Muscle layer of colon (tissue), 2 donors: ENCODE measurements around the gene CNKSR2.
"Not testable (repeated sequence)": the region's sequence is repeated elsewhere in the genome, so short reads cannot be mapped to it uniquely, and the experiment has no call there.

ENCODE experiments used
- H3K27ac ChIP-seq: one replicate; pipeline ENCODE4 v1.7.0; 2013; ENCODE audit warnings: low read depth, mild to moderate bottlenecking, low read length, moderate library complexity
- H3K27me3 ChIP-seq, 2 donors: one replicate each; pipeline ENCODE4 v1.7.0; 2013; ENCODE audit warnings: low read length in 2 of 2, mild to moderate bottlenecking in 2 of 2; ENCODE audit not compliant: insufficient read depth in 2 of 2, control insufficient read depth in 1 of 2
- H3K36me3 ChIP-seq: one replicate; pipeline ENCODE4 v1.7.0; 2013; ENCODE audit warnings: mild to moderate bottlenecking, low read length; ENCODE audit not compliant: insufficient read depth
- H3K4me1 ChIP-seq: one replicate; pipeline ENCODE4 v1.7.0; 2013; ENCODE audit warnings: mild to moderate bottlenecking, low read length; ENCODE audit not compliant: insufficient read depth
- H3K4me3 ChIP-seq, 2 donors: one replicate each; pipeline ENCODE4 v1.7.0; 2013; ENCODE audit warnings: low read length in 2 of 2, low read depth in 1 of 2, mild to moderate bottlenecking in 1 of 2, moderate library complexity in 1 of 2
- H3K9ac ChIP-seq: one replicate; pipeline ENCODE4 v1.7.0; 2013; ENCODE audit warnings: low read length
- H3K9me3 ChIP-seq: one replicate; pipeline ENCODE4 v1.7.0; 2013; ENCODE audit warnings: mild to moderate bottlenecking, low read length
- donor health status: abdominal sarcoma.
- donor health status: Adenocarcinoma of cecum.

Gene CNKSR2

DNA sequence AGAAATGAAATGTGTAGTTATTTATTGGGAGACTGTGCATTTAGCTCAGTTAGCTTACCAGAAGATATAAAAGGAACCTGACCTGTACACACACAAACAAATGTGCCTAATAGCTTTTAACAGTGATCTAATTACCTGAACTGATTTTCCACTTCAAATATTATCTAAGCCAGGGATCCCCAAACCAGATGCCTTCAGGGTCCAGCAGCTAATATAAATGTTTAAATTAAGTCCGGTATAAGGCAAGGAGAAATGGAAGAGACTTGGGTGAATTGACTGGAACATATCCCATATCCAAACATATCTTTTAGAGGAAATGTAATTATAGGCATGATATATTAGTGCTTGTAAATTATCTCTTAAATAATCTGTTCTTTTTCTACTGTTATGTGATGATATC, 66.7 kb downstream of the CNKSR2 start:
- Histone ChIP-seq H3K9me3 (no peaks in the 10 kb centered on the region), H3K4me3 (no peak overlapping the region), H3K4me1 (no peaks in the 10 kb centered on the region), H3K27ac (no peak overlapping the region), H3K27me3 (no peaks in the 10 kb centered on the region), H3K36me3 (no peaks in the 10 kb centered on the region), H3K9ac (no peak overlapping the region)

DNA sequence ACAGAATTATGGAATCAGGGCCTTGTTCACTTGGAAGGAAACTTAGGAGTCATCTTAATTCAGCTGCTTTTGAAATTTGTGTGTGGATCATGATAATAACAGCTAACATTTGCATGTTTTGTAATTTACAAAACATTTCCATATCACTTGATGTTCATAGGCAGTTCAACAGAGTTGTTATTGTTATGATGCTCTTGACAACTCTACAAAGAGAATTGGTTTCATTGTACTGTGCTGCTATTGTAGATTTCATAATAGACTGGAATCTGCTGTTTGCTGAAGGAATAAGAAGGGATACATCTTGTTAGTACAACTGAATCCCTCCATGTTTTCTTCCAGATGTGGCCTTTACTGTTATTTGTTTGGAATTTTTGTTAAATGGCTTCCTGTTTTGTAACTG, 83.5 kb downstream of the CNKSR2 start:
- Histone ChIP-seq H3K4me3 (no peak overlapping the region), H3K4me1 (no peaks in the 10 kb centered on the region)

DNA sequence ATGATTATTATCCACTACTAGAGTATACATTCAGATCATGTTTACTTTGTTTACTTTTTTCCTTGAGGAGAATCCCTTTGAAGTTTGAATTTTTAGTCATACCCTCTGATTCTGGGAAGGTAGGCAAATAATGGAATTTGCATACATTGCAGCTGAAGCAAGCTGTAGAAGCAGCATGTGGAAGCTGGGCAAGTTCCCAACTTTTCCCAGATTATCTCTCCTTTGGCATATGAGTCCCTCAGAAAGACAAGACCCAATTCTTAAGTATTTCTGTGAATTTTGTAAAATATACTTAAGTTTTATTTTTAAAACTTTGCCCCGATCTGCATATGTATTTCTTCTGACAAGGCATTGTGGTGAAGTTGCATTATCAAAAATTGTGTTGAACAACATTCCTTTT, 94.9 kb downstream of the CNKSR2 start:
- H3K27me3 ChIP-seq: no peaks in the 10 kb centered on the region
- H3K4me3 ChIP-seq: no peak overlapping the region
- H3K36me3 ChIP-seq: no peaks in the 10 kb centered on the region
- H3K27ac ChIP-seq: no peak overlapping the region
- no peak overlapping the region for H3K9ac ChIP-seq
- no peaks in the 10 kb centered on the region for H3K4me1 ChIP-seq
- no peaks in the 10 kb centered on the region for H3K9me3 ChIP-seq

More for the DNA sequence above, 83.5 kb downstream of the CNKSR2 start:
- no peak overlapping the region for H3K27ac ChIP-seq
- no peaks in the 10 kb centered on the region for H3K9me3 ChIP-seq
- H3K36me3 ChIP-seq: no peaks in the 10 kb centered on the region
- H3K9ac ChIP-seq: no peak overlapping the region
- no peaks in the 10 kb centered on the region for H3K27me3 ChIP-seq

DNA sequence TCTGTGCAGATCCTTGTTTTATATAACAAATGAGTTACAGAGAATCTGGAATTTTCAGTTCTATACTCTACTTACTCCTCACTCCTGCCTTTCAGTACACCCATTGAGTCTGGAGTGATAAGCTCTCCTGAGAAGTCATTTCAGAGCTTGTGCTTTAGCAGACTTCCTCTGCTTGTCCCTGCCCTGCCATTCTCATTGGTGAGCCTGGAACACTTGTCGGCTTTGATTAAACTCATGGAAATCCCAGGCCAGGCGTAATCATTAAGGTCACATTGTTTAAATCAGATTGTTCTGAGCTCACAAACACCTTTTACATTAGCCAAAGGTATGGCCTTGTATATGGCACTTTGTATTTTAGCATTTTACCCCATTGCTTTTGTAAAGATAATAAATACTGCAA, 102.7 kb downstream of the CNKSR2 start:
- Histone ChIP-seq H3K9ac (no peak overlapping the region), H3K4me1 (no peaks in the 10 kb centered on the region), H3K36me3 (no peaks in the 10 kb centered on the region), H3K27ac (no peak overlapping the region), H3K27me3 (no peaks in the 10 kb centered on the region), H3K4me3 (no peak overlapping the region), H3K9me3 (no peaks in the 10 kb centered on the region)

DNA sequence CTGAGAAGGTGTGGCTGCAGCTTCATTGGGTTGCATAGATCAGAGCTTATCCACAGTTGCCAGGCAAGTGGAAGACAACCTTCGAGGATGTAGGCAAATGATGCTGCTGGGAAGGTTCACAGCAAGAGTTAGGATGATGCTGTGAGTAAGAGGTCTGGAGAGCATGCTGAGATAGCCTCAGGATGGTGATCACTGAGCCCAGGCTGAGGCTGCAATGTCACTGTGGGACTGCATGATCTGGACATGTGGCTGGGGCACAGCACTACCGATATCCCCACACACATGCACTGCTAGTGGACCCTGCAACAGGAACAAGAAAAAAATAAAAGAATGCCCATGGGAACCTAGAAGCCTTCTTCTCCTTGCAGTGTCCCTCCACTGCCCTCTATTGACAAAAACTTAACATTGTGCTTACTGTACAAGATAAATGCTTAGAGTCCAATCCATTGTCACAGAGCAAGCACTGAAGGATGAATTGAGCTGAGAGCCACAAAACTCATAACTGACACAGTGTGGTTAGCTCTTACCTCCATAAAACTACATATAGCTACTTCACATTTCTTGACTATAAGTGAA, 105.6 kb downstream of the CNKSR2 start:
- no peaks in the 10 kb centered on the region for H3K36me3 ChIP-seq
- no peaks in the 10 kb centered on the region for H3K4me1 ChIP-seq
- H3K27ac ChIP-seq: no peak overlapping the region
- no peak overlapping the region for H3K9ac ChIP-seq
- no peaks in the 10 kb centered on the region for H3K9me3 ChIP-seq
- H3K4me3 ChIP-seq: no peak overlapping the region
- no peaks in the 10 kb centered on the region for H3K27me3 ChIP-seq

DNA sequence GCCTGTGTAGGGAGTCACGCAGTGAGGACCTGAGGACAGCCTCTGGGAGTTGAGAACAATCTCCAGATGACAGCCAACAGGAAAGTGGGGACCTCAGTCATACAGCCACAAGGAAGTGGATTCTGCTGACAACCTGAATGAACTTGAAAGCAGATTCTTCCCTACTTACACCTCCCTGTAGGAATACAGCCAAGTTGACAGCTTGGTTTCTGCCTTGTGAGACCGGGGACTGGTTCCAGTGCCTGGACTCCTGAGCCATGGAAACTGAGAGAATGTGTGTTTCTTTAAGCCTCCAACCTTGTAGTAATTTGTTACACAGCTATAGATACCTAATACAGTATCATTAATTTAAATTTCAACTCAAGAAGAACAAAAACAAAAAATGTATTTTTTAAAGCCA, 107.5 kb downstream of the CNKSR2 start:
- no peaks in the 10 kb centered on the region for H3K4me1 ChIP-seq
- H3K27me3 ChIP-seq: no peaks in the 10 kb centered on the region
- no peak overlapping the region for H3K9ac ChIP-seq
- H3K9me3 ChIP-seq: no peaks in the 10 kb centered on the region
- H3K36me3 ChIP-seq: no peaks in the 10 kb centered on the region
- no peak overlapping the region for H3K4me3 ChIP-seq
- no peak overlapping the region for H3K27ac ChIP-seq

DNA sequence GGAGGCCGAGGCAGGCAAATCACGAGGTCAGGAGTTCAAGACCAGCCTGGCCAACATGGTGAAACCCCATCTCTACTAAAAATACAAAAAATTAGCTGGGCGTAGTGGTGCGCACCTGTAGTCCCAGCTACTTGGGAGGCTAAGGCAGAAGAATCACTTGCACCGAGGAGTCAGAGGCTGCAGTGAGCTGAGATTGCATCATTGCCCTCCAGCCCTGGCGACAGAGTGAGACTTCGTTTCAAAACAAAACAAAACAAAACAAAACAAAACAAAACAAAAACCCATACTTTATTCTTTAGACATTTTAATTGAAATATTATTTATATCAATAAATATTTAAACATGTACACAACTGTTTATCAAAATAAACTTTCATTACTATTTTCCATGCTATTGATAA, 109.8 kb downstream of the CNKSR2 start:
- not testable (repeated sequence) for H3K36me3 ChIP-seq, H3K27ac ChIP-seq, H3K4me3 ChIP-seq, H3K9ac ChIP-seq, H3K27me3 ChIP-seq, H3K4me1 ChIP-seq, H3K9me3 ChIP-seq

DNA sequence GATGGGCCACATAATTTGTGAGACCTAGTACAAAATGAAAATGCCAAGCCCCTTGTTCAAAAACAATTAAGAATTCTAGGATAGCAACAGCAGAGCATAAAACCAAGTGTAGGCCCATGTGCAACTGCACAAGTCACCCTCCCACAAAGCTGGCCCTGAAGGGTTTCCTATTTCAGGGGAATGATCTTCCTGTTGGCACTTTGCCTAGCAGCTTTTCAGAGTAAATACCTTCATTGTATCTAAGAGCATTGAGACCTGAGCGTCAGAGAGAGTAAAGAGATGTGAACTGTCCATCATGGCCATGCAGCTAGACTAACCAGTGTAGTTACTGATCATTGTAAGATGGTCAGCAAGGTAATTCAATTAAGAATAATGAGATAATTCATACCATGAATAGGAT, 113.6 kb downstream of the CNKSR2 start:
- Histone ChIP-seq H3K27ac (no peak overlapping the region), H3K27me3 (no peaks in the 10 kb centered on the region), H3K9ac (no peak overlapping the region), H3K4me1 (no peaks in the 10 kb centered on the region), H3K36me3 (no peaks in the 10 kb centered on the region), H3K9me3 (no peaks in the 10 kb centered on the region), H3K4me3 (no peak overlapping the region)

DNA sequence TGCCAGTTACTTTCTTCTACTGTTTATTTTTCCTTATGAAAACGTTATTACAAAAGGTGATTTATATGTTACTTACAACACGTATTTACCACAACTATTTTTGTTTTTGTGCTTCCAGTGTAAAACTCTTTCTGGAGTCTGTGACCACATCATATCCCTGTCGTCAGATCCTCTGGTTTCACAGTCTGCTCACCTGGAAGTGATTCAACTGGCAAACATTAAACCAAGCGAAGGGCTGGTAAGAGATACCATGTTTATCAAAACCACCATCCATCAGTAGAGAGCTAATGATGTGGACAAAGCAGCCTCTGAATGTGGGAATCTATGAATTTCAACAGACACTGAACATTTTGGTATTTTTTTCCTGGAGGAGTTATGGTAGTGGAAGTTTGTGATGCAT, 116.1 kb downstream of the CNKSR2 start:
- Histone ChIP-seq H3K4me3 (no peak overlapping the region), H3K4me1 (no peaks in the 10 kb centered on the region), H3K27me3 (no peaks in the 10 kb centered on the region), H3K27ac (no peak overlapping the region), H3K9me3 (no peaks in the 10 kb centered on the region), H3K9ac (no peak overlapping the region), H3K36me3 (no peaks in the 10 kb centered on the region)

DNA sequence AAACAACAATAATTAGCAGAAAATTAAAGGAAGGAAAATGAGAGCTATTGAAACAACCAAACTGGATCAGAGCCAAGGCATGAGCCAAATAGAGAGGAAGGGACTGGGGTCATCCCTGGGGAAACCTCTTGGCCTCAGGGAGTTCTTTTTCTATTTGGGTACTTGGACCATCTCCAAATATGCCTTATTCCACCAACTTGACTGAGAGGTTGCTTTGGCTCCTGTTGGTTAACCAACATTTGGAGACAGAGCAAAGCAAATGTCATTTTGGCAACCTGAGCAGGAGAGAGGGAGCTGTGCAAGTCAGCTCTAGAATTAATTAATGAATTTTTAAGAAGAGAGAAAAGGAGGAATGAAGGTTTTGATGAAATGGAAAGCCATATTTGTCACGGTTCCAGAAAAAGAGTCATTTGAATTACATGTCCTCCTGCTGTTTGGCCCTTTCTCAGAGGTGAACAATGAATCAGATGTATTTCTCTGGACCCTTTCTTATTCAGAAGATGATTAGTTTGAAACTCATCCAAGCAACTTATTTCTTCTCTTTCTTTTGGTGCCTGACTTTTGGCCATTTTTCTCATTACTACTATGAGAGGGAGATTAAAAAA, 119.1 kb downstream of the CNKSR2 start:
- H3K36me3 ChIP-seq: no peaks in the 10 kb centered on the region
- H3K4me3 ChIP-seq: no peak overlapping the region
- H3K9me3 ChIP-seq: no peaks in the 10 kb centered on the region
- H3K27me3 ChIP-seq: no peaks in the 10 kb centered on the region
- no peak overlapping the region for H3K9ac ChIP-seq
- H3K27ac ChIP-seq: no peak overlapping the region
- H3K4me1 ChIP-seq: no peaks in the 10 kb centered on the region

DNA sequence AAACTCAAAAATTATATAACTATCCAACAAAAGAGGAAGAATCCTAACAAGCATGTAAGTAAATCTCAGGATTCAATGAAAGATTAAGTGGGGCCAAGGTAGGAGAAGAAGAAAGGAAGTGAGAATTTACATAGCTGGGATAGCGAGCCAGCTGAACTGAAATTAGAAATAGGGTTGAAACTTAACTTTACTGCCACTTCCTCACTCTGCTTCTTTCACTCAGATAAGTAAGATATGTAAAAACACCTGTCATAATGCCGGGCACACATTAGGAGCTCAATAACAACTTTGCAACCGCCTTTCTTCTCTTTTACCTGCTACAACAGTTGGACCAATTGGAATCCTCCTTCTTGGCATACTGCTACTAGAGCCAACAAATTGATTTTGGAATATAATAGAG, 129.4 kb downstream of the CNKSR2 start:
- Histone ChIP-seq H3K9ac (no peak overlapping the region), H3K36me3 (no peaks in the 10 kb centered on the region), H3K27ac (no peak overlapping the region), H3K4me1 (no peaks in the 10 kb centered on the region), H3K4me3 (no peak overlapping the region), H3K9me3 (no peaks in the 10 kb centered on the region), H3K27me3 (no peaks in the 10 kb centered on the region)

DNA sequence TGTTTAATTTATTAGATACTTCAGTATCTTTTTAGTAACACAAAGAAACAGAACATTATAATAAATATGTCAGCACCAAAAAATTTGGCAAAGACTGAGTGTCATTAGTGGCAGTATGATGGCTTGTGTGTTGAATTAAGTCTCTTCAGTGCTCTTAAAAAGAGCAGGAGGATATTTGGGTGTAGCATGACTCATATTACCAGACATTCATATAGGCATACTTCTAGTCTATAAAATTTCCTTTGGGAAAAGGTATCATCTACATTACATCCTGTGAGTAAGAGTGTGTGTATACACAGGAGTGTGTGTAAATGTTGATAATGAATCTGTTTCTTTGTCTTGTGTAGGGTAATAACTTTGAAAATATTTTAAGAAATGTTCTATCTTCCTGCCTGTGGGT, 135.7 kb downstream of the CNKSR2 start:
- H3K27me3 ChIP-seq: no peaks in the 10 kb centered on the region
- H3K27ac ChIP-seq: no peak overlapping the region
- no peaks in the 10 kb centered on the region for H3K4me1 ChIP-seq
- H3K9ac ChIP-seq: no peak overlapping the region
- no peak overlapping the region for H3K4me3 ChIP-seq
- H3K9me3 ChIP-seq: no peaks in the 10 kb centered on the region
- H3K36me3 ChIP-seq: no peaks in the 10 kb centered on the region
